22Rv1 (cell line): ENCODE data around the gene RIMS4.

Experiments
- H3K27ac ChIP-seq: fragments of 450-650 bp; 2 replicates; pipeline ENCODE4 v1.5.1; 2017
- CTCF ChIP-seq: fragments of 450-650 bp; IDR thresholded peaks from 2 replicates; pipeline ENCODE4 v1.5.1; 2017; ENCODE audit warnings: mild to moderate bottlenecking
- ZFX ChIP-seq: fragments of 450-650 bp; IDR thresholded peaks from 2 replicates; pipeline ENCODE4 v1.6.1; 2017; ENCODE audit warnings: antibody characterized with exemption, borderline replicate concordance

Gene RIMS4

GRCh38 chr20:44811150-44811685 lies 872 bp upstream of the RIMS4 start:
- H3K27ac ChIP-seq: no peak overlapping the region
- TF ChIP-seq ZFX (no peak), CTCF (no peak)

- H3K27ac ChIP-seq: no peak overlapping the region
- TF ChIP-seq ZFX (no peak), CTCF (no peak)
These were observed 320 bp downstream of the RIMS4 start for GRCh38 chr20:44810061-44810390.

- TF ChIP-seq CTCF: no peak
- TF ChIP-seq ZFX: no peak
These were observed 826 bp downstream of the RIMS4 start for GRCh38 chr20:44809380-44810060.

GRCh38 chr20:44807684-44808056 lies 2.7 kb downstream of the RIMS4 start:
- TF ChIP-seq ZFX: no peak
- no peak for TF ChIP-seq CTCF

More at GRCh38 chr20:44809380-44810060, 826 bp downstream of the RIMS4 start:
- no peak overlapping the region for H3K27ac ChIP-seq

GRCh38 chr20:44807051-44807683 lies 3.2 kb downstream of the RIMS4 start:
- no peak overlapping the region for H3K27ac ChIP-seq
- TF ChIP-seq CTCF (no peak), ZFX (no peak)

More at GRCh38 chr20:44807684-44808056, 2.7 kb downstream of the RIMS4 start:
- H3K27ac ChIP-seq: no peak overlapping the region

- no peak overlapping the region for H3K27ac ChIP-seq
- TF ChIP-seq CTCF (no peak), ZFX (no peak)
These were observed 4.2 kb downstream of the RIMS4 start for GRCh38 chr20:44805979-44806620.
